NCI-H128 (cell line): ENCODE results near the gene AKTIP.

Experiments
- DNase-seq: peaks from one replicate; lab custom pipeline; 2025; ENCODE audit not compliant: unreplicated experiment; lab: John Stamatoyannopoulos, UW

The AKTIP gene

DNA sequence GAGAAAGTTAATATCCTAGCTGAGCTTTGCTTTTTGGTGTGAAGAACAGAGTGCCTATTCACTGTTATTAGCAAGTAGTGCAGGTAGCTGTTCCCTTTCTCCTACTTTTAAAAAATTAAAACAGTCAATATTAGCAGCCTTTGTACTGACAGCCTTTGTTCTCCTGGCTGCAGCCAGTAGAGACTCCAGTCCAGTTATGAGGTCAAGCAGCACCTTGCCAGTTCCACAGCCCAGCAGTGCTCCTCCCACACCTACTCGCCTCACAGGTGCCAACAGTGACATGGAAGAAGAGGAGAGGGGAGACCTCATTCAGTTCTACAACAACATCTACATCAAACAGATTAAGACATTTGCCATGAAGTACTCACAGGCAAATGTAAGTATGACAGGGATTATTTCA lies 22.6 kb downstream of the AKTIP start:
- no peak for DNase-seq

DNA sequence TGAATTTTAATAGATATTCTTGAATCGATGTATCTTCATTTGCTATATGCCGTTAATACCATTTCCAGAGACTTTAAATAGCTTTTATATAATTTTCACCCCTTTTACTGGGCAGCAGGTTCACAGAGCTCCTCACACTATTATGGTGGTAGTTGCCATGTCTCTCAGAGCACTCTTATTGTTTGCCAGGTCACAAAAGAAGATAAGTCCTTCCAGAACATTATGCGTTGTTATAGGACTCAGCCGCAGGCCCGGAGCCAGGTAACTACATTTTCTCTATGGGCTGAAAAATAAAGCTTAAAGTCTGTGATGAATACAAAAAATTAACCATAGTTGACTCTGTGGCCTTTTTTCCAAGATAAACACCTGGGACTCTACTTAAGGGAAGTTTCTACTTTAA lies 24.0 kb downstream of the AKTIP start:
- DNase-seq = no peak

DNA sequence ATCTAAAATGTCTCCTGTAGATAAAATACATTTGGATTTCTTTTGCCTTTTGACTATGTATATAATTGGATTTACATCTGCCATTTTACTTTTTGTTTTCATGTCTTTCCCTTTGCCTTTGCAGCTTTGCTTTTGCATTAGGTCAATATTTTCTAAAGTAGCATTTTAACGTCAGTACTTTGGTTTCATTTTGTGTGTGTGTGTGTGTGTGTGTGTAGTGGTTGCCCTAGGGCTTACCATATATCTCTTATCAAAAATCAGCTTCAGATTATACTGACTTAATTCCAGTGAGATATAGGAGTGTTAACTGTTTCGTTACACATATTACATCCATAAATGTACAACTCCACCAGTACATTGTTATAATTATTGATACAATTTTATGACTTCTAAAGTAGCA lies 26.1 kb downstream of the AKTIP start:
- DNase-seq = no peak

DNA sequence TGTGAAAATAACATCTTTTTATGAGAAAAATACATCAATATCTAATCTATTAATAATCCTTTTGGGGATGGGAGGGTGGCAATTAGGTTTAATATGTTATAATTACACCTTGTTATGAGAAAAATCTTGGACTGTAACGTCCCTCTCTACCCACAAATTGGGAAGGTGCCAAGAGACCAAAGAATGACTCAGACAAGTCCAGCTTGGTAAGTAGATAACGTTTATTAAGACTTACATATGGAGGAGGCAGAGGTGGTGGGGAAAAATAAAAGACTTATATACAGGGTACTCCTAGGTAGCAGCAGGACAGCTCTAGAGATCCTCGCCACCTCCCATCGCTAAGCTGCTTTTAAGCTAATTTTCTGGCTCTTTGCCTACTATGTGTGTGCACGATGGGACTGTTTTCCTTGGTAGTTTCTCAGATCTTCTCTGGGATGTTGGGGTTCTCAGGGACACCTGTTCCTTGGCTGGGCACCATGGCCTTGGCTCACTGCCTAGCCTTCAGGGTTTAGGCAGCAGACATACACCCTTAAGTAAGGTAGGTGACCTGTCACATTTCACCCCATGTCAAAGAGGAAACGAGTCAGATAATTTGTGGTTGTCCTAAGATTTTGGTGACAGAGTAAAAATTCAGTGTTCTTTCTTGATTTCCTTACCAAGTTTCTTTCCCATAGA lies 37.3 kb downstream of the AKTIP start:
- no peak for DNase-seq

DNA sequence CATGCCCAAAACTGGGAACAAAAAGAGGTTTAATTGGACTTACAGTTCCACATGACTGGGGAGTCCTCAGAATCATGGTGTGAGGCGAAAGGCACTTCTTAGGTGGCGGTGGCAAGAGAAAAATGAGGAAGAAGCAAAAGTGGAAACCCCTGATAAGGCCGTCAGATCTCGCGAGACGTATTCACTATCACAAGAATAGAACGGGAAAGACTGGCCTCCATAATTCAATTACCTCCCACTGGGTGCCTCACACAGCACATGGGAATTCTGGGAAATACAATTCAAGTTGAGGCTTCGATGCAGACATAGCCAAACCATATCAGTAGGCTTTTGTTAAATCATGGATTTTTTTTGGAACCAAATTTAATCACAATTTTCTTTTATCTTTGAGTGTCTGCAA lies 44.4 kb downstream of the AKTIP start:
- no peak for DNase-seq

DNA sequence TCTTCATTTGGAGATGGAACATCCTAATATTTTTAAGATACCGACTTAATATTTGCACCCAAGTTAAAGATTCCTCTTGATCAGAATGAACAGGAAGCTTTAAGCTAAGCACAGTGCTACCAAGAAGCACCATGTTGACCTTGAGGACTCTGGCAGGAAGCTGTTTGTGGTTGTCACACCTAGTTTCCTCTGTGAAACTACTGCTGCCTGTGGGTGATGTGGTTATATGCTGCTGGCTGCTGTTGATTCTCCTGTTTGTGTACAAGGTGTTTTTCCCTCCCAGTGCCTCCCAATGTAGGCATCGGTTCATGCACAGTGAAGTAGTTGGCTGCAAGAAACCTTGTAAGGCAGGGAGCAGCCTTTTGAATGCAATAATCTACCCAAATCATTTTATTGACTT lies 45.3 kb downstream of the AKTIP start:
- DNase-seq = no peak

DNA sequence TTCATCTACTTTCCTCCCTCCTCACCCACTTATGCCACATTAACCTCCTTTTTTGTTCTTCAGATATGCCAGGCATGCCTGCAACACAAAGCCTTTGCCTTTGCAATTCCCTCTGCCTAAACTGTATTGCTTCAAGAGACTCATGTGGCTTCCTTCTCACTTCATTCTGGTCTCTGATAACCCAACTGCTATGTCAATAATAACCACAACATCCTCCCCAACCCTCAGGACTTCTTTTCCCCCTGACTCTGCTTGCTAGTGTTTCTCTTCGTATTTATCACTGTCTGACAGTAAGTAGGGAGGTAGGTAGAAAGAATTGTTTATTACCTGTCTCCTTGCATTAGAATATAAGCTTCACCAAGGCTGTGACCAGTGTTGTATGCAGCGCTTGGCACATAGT lies 46.4 kb downstream of the AKTIP start:
- no peak for DNase-seq

DNA sequence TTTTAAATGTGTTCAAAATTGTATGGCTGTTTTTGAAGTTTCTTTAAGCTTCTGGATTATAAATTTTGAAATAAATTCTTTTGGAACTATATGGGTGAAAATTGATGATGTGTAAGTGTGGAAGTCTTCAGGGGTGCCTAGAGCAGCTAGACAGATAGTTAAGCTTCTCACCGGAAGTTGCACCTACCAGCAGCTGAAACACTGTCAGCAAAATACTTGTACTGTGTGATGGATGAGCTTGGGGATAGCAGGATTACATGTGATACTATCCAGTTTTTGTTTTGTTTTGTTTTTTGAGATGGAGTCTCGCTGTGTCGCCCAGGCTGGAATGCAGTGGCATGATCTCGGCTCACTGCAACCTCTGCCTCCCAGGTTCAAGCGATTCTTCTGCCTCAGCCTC lies 49.1 kb downstream of the AKTIP start:
- DNase-seq = no peak

DNA sequence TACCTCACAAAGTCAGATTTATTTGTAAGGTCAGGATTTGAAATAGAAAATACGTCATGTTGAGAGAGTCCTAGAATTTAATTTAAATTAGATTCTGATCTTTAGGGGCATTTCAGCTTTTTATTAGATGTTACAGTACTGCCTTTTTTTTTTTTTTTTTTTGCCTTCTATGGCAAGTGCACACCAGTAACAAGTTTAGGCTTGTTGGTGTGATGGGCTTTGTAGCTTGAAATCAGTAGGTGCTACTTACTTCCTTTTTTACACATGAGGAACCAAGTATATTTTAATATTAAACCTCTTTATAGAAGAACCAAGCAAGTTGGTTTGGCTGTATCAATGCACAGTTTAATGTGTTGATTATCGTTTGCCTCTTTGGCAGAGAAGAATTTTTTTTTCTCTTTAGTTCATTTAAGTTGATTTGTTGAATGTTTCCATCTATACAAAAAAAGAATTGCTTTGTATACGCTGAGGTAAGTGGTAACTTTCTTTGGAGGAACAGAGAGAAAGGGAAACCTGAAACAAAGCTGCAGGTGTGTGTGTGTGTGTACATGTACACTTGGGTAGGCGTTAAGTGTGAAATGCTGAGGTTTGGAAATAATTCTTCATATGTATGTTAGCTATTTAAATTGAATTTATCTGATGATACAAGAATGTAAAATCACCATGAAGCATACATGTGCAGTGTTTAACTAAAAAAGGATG lies 53.0 kb downstream of the AKTIP start:
- no peak for DNase-seq

DNA sequence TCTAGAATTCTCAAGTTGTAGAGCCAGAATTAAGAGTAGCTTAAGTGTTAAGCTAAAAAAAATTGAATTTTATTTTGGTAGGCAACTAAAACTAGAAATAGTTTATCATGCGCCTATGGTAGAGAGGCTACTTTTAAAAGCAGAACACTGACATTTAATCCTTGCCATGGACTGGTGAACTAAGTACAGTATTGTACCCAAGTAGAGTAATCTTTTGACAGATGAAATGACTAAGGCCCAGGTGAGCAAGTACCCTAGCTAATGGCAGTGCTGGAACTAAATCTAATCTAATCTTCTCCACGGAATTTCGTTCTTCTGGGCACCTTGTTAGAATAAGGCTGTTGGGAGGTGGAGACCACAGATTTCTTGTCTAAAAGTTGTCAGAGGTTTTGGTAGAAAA lies 56.9 kb downstream of the AKTIP start:
- DNase-seq = no peak

DNA sequence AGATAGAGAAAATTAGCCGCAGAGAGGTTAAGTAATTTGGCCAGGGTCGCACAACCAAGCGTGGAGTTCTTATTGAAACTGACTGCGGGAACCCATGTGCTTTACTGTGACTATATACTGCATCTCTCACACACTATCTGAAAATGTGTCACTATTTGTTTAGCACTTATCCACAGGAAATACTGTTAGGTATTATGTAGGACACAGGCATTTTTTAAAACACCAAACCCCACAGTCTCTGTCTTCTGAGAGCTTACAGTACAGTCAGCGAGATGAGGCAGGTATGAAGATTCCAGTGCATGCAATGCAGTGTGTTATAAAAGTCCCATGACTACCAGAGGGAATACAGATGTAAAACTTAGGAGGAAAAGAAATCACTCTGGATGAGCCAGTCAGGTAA lies 57.5 kb downstream of the AKTIP start:
- DNase-seq = no peak
